DOHH2 (cell line): ENCODE data around the gene ZIC2.
"Not testable (repeated sequence)": the region's sequence is repeated elsewhere in the genome, so short reads cannot be mapped to it uniquely, and the experiment has no call there.

Source experiments
- H3F3A ChIP-seq: fragments of 200-600 bp; sonication (generic), shearing (Covaris generic); 2 replicates; pipeline ENCODE4 v1.6.0; 2016; ENCODE audit warnings: antibody characterized with exemption, mild to moderate bottlenecking; ENCODE audit not compliant: control insufficient read depth, insufficient read depth
- H3K27ac ChIP-seq: fragments of 200-600 bp; sonication (generic); 2 replicates; pipeline ENCODE4 v1.5.1; 2014; ENCODE audit warnings: low read depth, mild to moderate bottlenecking, low read length, moderate library complexity
- H3K27me3 ChIP-seq: fragments of 200-600 bp; sonication (generic); 2 replicates; pipeline ENCODE4 v1.6.1; 2014; ENCODE audit warnings: mild to moderate bottlenecking, low read length, mixed read lengths; ENCODE audit not compliant: control insufficient read depth
- H3K36me3 ChIP-seq: fragments of 200-600 bp; sonication (generic); 2 replicates; pipeline ENCODE4 v1.6.1; 2014; ENCODE audit warnings: mild to moderate bottlenecking, low read length, moderate library complexity, mixed read lengths; ENCODE audit not compliant: control insufficient read depth
- H3K4me1 ChIP-seq: fragments of 200-600 bp; sonication (generic); 2 replicates; pipeline ENCODE4 v1.6.1; 2014; ENCODE audit warnings: mild to moderate bottlenecking, low read length, mixed read lengths; ENCODE audit not compliant: control insufficient read depth
- H3K4me2 ChIP-seq: fragments of 200-600 bp; sonication (generic); 2 replicates; pipeline ENCODE4 v1.6.0; 2014; ENCODE audit warnings: mild to moderate bottlenecking, low read length, moderate library complexity
- H3K4me3 ChIP-seq: fragments of 200-600 bp; sonication (generic); 2 replicates; pipeline ENCODE4 v1.5.1; 2014; ENCODE audit warnings: mild to moderate bottlenecking, low read length, mixed read lengths
- H3K79me2 ChIP-seq: fragments of 200-600 bp; sonication (generic); 2 replicates; pipeline ENCODE4 v1.6.1; 2014; ENCODE audit warnings: mild to moderate bottlenecking, low read length, mixed read lengths; ENCODE audit not compliant: control insufficient read depth
- H3K9me2 ChIP-seq: fragments of 200-600 bp; sonication (generic); replicated peaks from 2 replicates; pipeline ENCODE4 v1.6.1; 2014; ENCODE audit warnings: mild to moderate bottlenecking, low read length, mixed read lengths; ENCODE audit not compliant: control insufficient read depth
- H3K9me3 ChIP-seq: fragments of 200-600 bp; sonication (generic); 2 replicates; pipeline ENCODE4 v1.6.1; 2014; ENCODE audit warnings: antibody characterized with exemption, low read length, mixed read lengths; ENCODE audit not compliant: control insufficient read depth, insufficient read depth
- H4K20me1 ChIP-seq: fragments of 200-600 bp; sonication (generic); 2 replicates; pipeline ENCODE4 v1.6.0; 2014; ENCODE audit warnings: low read depth, mild to moderate bottlenecking, antibody characterized with exemption, low read length, moderate library complexity; ENCODE audit not compliant: control insufficient read depth, insufficient read depth
- EZH2phosphoT487 ChIP-seq: fragments of 200-600 bp; sonication (generic); IDR thresholded peaks from 2 replicates; pipeline ENCODE4 v1.6.1; 2017; ENCODE audit warnings: borderline replicate concordance, mild to moderate bottlenecking, antibody characterized with exemption, low read length, moderate library complexity, mixed read lengths
- TF ChIP-seq, protein P1 (sequence below): fragments of 200-600 bp; sonication (generic); IDR thresholded peaks from one replicate; pipeline ENCODE4 v1.5.1; 2014; ENCODE audit warnings: antibody characterized with exemption, mild to moderate bottlenecking, low read depth, low read length; ENCODE audit not compliant: poor library complexity, severe bottlenecking

The ZIC2 gene

DNA sequence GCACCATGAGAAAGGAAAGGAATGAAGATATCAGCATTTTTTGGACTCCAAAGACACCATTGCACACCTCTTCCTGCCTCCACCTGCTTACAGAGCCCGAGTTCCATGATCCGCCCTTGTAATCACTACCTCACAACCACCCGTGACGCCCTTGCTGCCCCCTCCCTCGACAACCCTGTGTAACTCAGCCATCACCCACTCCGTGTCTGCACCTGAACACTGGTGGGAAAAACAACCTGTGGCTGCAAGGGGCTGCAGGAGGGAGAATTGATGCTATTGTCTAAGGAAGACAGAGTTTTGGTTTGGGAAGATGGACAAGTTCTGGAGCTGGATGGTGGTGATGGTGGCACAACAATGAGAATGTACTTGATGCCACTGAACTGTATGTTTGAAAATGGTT, 37.0 kb upstream of the ZIC2 start:
- Histone ChIP-seq H3K4me2 (no peak overlapping the region), H3K9me2 (no peaks in the 10 kb centered on the region), H3K27me3 (no peaks in the 10 kb centered on the region), H3K79me2 (no peaks in the 10 kb centered on the region), H3K4me3 (no peak overlapping the region), H4K20me1 (no peaks in the 10 kb centered on the region), H3K27ac (no peak overlapping the region), H3K4me1 (no peaks in the 10 kb centered on the region), H3F3A (no peaks in the 10 kb centered on the region), H3K36me3 (no peaks in the 10 kb centered on the region), H3K9me3 (no peaks in the 10 kb centered on the region)
- no peak for TF ChIP-seq EZH2phosphoT487
- TF ChIP-seq, protein P1, sequence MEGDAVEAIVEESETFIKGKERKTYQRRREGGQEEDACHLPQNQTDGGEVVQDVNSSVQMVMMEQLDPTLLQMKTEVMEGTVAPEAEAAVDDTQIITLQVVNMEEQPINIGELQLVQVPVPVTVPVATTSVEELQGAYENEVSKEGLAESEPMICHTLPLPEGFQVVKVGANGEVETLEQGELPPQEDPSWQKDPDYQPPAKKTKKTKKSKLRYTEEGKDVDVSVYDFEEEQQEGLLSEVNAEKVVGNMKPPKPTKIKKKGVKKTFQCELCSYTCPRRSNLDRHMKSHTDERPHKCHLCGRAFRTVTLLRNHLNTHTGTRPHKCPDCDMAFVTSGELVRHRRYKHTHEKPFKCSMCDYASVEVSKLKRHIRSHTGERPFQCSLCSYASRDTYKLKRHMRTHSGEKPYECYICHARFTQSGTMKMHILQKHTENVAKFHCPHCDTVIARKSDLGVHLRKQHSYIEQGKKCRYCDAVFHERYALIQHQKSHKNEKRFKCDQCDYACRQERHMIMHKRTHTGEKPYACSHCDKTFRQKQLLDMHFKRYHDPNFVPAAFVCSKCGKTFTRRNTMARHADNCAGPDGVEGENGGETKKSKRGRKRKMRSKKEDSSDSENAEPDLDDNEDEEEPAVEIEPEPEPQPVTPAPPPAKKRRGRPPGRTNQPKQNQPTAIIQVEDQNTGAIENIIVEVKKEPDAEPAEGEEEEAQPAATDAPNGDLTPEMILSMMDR = no peak

DNA sequence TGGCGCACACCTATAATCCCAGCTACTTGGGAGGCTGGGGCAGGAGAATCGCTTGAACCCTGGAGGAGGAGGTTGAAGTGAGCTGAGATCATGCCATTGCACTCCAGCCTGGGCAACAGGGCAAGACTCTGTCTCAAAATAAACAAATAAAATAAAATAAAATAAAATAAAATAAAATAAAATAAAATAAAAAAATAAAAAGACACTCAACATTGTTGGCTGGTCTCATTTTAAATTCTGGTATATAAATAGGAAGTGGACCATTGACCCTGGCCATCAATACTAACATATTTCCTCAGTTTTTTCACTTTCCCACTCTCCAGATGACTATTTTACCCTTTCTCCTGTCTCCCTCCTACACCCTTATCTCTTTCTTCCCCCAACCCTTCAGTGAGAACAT, 36.1 kb upstream of the ZIC2 start:
- not testable (repeated sequence) for H3F3A ChIP-seq, H3K4me2 ChIP-seq, H3K9me3 ChIP-seq, H3K4me3 ChIP-seq, H3K9me2 ChIP-seq, H3K4me1 ChIP-seq, H3K27ac ChIP-seq, H4K20me1 ChIP-seq, H3K36me3 ChIP-seq, H3K79me2 ChIP-seq, H3K27me3 ChIP-seq

DNA sequence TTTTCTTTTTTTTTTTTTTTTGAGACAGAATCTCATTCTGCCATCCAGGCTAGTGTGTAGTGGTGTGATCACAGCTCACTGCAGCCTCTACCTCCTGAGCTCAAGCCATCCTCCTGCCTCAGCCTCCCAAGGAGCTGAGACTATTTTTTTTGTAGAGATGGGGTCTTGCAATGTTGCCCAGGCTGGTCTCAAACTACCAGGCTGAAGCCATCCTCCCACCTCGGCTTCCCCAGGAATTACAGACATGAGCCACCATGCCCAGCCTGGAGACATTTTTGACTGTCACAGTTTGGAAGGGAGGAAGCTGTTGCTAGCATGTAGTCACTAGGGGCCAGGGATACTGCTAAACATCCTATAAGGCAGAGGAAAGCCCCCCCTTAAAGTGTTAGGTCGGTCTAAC, 33.9 kb upstream of the ZIC2 start:
- H3K36me3 ChIP-seq = no peaks in the 10 kb centered on the region
- H3K4me1 ChIP-seq = no peaks in the 10 kb centered on the region
- TF ChIP-seq, protein P1 = no peak
- TF ChIP-seq EZH2phosphoT487 = no peak
- H3K79me2 ChIP-seq = no peaks in the 10 kb centered on the region
- H3K27me3 ChIP-seq = no peaks in the 10 kb centered on the region; the same call in 1 of the 2 replicates
- no peaks in the 10 kb centered on the region for H4K20me1 ChIP-seq
- no peaks in the 10 kb centered on the region for H3K9me3 ChIP-seq
- no peak overlapping the region for H3K4me2 ChIP-seq
- no peaks in the 10 kb centered on the region for H3K9me2 ChIP-seq
- no peak overlapping the region for H3K4me3 ChIP-seq
- H3F3A ChIP-seq = no peaks in the 10 kb centered on the region
- no peak overlapping the region for H3K27ac ChIP-seq

GRCh38 chr13:99948411-99948810, 33.2 kb upstream of the ZIC2 start:
- TF ChIP-seq EZH2phosphoT487 = no peak
- TF ChIP-seq, protein P1 = no peak
- Histone ChIP-seq H3K79me2 (no peaks in the 10 kb centered on the region), H3F3A (no peaks in the 10 kb centered on the region)

More at GRCh38 chr13:99948411-99948810, 33.2 kb upstream of the ZIC2 start:
- no peak overlapping the region for H3K4me3 ChIP-seq
- H3K4me2 ChIP-seq = no peak overlapping the region
- H3K9me2 ChIP-seq = no peaks in the 10 kb centered on the region
- H3K27me3 ChIP-seq = no peaks in the 10 kb centered on the region; the same call in 1 of the 2 replicates
- H3K9me3 ChIP-seq = no peaks in the 10 kb centered on the region
- no peaks in the 10 kb centered on the region for H3K36me3 ChIP-seq
- no peaks in the 10 kb centered on the region for H3K4me1 ChIP-seq
- no peaks in the 10 kb centered on the region for H4K20me1 ChIP-seq
- no peak overlapping the region for H3K27ac ChIP-seq
